ENCODE results near the gene DMD.

DNA sequence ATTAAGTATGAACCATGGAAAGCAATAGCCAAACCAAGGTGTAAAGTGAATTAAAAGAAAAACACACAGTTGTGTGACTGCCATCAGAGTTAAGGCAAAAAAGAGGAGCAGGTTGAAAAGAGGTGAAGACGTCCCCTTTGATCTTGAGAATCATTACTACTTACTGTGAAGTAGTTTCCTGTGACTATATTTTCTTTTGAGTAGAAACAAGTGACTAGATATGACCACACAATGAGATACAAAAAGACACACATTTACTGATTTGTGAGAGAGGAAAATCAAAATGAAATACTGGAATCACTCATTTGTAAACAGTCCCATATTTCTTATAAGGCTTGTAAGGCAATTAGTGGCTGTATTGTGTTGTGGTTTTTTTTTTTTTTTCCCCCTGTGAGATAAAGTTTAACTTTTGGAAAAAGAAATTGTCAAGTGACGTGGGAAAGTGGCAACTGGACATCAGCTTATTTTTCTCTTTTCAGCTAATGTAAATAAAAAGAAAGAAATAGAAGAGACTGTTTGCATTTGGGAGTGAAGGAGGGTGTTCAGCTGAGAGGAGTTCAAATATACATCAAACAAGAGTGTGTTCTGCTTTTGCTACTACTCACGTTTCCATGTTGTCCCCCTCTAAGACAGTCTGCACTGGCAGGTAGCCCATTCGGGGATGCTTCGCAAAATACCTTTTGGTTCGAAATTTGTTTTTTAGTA lies 2033.1 kb downstream of the DMD start:
- TF ChIP-seq ZNF121 (CRISPR knock-in tag; IDR thresholded peaks at IDR 0.05) (no peak), ZNF615 (CRISPR knock-in tag; IDR thresholded peaks at IDR 0.05; ENCODE audit: borderline replicate concordance) (no peak), KDM4B (CRISPR knock-in tag; IDR thresholded peaks at IDR 0.05) (no peak), POLR2A (IDR thresholded peaks at IDR 0.05; ENCODE audit: insufficient read depth in 1 of 2, low read depth in 2 of 2, low read length in 2 of 2) (no peak), EZH2 (conservative IDR thresholded peaks at IDR 0.05; ENCODE audit: low read depth, low read length) (no peak), MAFF (IDR thresholded peaks at IDR 0.05; ENCODE audit: low read depth, low read length) (no peak), TIGD3 (CRISPR knock-in tag; IDR thresholded peaks at IDR 0.05; ENCODE audit: borderline replicate concordance) (no peak), CHD2 (IDR thresholded peaks at IDR 0.05; ENCODE audit: low read depth, low read length) (no peak)
- TF ChIP-seq, protein P1, sequence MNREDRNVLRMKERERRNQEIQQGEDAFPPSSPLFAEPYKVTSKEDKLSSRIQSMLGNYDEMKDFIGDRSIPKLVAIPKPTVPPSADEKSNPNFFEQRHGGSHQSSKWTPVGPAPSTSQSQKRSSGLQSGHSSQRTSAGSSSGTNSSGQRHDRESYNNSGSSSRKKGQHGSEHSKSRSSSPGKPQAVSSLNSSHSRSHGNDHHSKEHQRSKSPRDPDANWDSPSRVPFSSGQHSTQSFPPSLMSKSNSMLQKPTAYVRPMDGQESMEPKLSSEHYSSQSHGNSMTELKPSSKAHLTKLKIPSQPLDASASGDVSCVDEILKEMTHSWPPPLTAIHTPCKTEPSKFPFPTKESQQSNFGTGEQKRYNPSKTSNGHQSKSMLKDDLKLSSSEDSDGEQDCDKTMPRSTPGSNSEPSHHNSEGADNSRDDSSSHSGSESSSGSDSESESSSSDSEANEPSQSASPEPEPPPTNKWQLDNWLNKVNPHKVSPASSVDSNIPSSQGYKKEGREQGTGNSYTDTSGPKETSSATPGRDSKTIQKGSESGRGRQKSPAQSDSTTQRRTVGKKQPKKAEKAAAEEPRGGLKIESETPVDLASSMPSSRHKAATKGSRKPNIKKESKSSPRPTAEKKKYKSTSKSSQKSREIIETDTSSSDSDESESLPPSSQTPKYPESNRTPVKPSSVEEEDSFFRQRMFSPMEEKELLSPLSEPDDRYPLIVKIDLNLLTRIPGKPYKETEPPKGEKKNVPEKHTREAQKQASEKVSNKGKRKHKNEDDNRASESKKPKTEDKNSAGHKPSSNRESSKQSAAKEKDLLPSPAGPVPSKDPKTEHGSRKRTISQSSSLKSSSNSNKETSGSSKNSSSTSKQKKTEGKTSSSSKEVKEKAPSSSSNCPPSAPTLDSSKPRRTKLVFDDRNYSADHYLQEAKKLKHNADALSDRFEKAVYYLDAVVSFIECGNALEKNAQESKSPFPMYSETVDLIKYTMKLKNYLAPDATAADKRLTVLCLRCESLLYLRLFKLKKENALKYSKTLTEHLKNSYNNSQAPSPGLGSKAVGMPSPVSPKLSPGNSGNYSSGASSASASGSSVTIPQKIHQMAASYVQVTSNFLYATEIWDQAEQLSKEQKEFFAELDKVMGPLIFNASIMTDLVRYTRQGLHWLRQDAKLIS (CRISPR knock-in tag; IDR thresholded peaks at IDR 0.05) = no peak

Measured in HepG2 (cell line).